ENCODE results near the gene RASSF5.

DNA sequence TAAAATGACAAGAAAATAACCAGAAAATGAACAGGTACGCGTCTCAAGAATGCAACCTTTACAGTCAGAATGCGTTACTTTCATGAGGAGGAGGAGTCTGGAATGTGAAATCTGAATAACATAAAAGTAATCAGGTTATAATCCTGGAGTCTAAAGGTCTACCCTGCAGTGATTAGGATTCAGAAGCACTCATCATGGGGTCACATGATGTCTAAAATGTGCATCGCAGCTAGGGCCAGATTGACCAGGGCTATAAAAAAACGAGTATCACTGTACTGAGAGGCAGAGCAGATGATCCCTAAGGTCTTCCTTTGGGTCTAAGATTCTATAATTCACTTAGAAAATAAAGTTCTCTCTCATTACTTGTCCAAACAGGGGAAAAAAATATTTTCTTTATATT lies 97.5 kb downstream of the RASSF5 start:
- TF ChIP-seq, protein P1, sequence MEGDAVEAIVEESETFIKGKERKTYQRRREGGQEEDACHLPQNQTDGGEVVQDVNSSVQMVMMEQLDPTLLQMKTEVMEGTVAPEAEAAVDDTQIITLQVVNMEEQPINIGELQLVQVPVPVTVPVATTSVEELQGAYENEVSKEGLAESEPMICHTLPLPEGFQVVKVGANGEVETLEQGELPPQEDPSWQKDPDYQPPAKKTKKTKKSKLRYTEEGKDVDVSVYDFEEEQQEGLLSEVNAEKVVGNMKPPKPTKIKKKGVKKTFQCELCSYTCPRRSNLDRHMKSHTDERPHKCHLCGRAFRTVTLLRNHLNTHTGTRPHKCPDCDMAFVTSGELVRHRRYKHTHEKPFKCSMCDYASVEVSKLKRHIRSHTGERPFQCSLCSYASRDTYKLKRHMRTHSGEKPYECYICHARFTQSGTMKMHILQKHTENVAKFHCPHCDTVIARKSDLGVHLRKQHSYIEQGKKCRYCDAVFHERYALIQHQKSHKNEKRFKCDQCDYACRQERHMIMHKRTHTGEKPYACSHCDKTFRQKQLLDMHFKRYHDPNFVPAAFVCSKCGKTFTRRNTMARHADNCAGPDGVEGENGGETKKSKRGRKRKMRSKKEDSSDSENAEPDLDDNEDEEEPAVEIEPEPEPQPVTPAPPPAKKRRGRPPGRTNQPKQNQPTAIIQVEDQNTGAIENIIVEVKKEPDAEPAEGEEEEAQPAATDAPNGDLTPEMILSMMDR (IDR thresholded peaks at IDR 0.05) = no peak
- no peak for TF ChIP-seq RAD21 (IDR thresholded peaks at IDR 0.05; ENCODE audit: low read length)
- no peak for TF ChIP-seq MXI1 (IDR thresholded peaks at IDR 0.05; ENCODE audit: low read depth, low read length)
- no peak for TF ChIP-seq EP300 (IDR thresholded peaks at IDR 0.05; ENCODE audit: borderline replicate concordance in 1 of 2, low read depth in 1 of 2, low read length in 1 of 2)
- TF ChIP-seq YY1 (IDR thresholded peaks at IDR 0.05; ENCODE audit: low read depth) = no peak
- TF ChIP-seq NFIC (IDR thresholded peaks at IDR 0.05; ENCODE audit: borderline replicate concordance) = no peak
- no peak for TF ChIP-seq GATA2 (CRISPR knock-in tag; IDR thresholded peaks at IDR 0.05)
- TF ChIP-seq, protein P2, sequence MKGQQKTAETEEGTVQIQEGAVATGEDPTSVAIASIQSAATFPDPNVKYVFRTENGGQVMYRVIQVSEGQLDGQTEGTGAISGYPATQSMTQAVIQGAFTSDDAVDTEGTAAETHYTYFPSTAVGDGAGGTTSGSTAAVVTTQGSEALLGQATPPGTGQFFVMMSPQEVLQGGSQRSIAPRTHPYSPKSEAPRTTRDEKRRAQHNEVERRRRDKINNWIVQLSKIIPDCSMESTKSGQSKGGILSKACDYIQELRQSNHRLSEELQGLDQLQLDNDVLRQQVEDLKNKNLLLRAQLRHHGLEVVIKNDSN (IDR thresholded peaks at IDR 0.05; ENCODE audit: borderline replicate concordance, low read depth) = no peak
